Suprapubic skin (tissue), 4 donors: ENCODE measurements around the gene OR9A2. TPM values are rescaled to one million over a fixed set of nuclear protein-coding genes. Genes with fewer than 3 reads are reported as not detected.
A peak's percentile ranks its signal among the peaks of the same experiment; 100 is the strongest.

Source experiments
- DNase-seq, 2 donors: peaks; one replicate each; pipeline ENCODE4 v3.0.0-alpha.2; 2019; ENCODE audit warnings: low spot score in 2 of 2
- H3K27ac ChIP-seq: fragments of 200-600 bp; sonication (generic); one replicate; pipeline ENCODE4 v1.5.1; 2019
- H3K27me3 ChIP-seq: fragments of 200-600 bp; sonication (generic); one replicate; pipeline ENCODE4 v1.5.1; 2019
- H3K36me3 ChIP-seq: fragments of 200-600 bp; sonication (generic); one replicate; pipeline ENCODE4 v1.5.1; 2019
- H3K4me1 ChIP-seq: fragments of 200-600 bp; sonication (generic); one replicate; pipeline ENCODE4 v1.5.1; 2019
- H3K4me3 ChIP-seq: fragments of 200-600 bp; sonication (generic); one replicate; pipeline ENCODE4 v1.5.1; 2019; ENCODE audit warnings: mild to moderate bottlenecking
- H3K9me3 ChIP-seq: fragments of 200-600 bp; sonication (generic); one replicate; pipeline ENCODE4 v1.5.1; 2019
- EP300 ChIP-seq: sonication (generic); formaldehyde crosslinking; IDR thresholded peaks from one replicate; pipeline ENCODE4 v1.6.1; 2017; ENCODE audit warnings: antibody characterized with exemption
- POLR2A ChIP-seq, 2 donors: fragments of 450-650 bp; IDR thresholded peaks; one replicate each; pipeline ENCODE4 v1.6.1; 2017; ENCODE audit warnings: antibody characterized with exemption in 2 of 2, mild to moderate bottlenecking in 2 of 2, moderate library complexity in 2 of 2
- POLR2AphosphoS5 ChIP-seq, 3 donors: sonication (generic); formaldehyde crosslinking; IDR thresholded peaks; one replicate each; pipeline ENCODE4 v1.6.1; 2017; ENCODE audit warnings: antibody characterized with exemption in 3 of 3
- WGBS: methylation state at CpG from one replicate; pipeline ENCODE4 v1.1.5; 2018; 5-methylcytosine and 5-hydroxymethylcytosine counted together
- total RNA-seq, 4 donors: library from RNA; depleted of rRNA; stranded (reverse); fragments of >200 nt; gene quantifications; one replicate each; pipeline ENCODE4 v1.1.0, GENCODE V29; 2016
- TF ChIP-seq, protein P1 (sequence below), 2 donors: fragments of 200-600 bp in 1 of 2; fragments of 450-650 bp in 1 of 2; sonication (generic) in 1 of 2; IDR thresholded peaks; one replicate each; pipeline ENCODE4 v1.5.1; 2016 to 2019; ENCODE audit warnings: antibody characterized with exemption in 2 of 2, mild to moderate bottlenecking in 1 of 2, moderate library complexity in 1 of 2

Gene OR9A2
- total RNA-seq, 4 donors from 2014 or later = 0.64 TPM; not detected in 3

DNA sequence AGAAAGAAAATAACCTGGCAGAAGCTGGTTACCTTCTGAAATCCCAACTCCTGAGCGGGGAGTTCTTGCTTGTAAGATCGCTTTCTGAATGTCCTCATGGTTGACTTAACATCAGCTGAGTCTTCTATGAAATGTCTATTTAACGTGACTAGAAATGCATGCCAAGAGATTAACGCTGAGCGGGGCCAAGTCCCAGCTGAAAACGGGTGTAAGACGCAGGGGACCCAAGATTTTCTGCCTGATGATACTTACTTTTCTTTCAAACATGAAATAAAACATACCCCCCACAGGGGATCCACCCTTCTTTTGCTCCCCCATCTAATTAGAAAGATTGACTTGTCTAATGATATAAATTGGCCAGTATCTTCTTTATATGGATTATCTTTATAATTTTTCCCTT is 14.9 kb downstream of the OR9A2 start:
- H3K9me3 ChIP-seq = no peaks in the 10 kb centered on the region
- H3K4me3 ChIP-seq = no peak overlapping the region
- TF ChIP-seq POLR2AphosphoS5 (IDR thresholded peaks at IDR 0.05) (no peak), EP300 (no peak), POLR2A (IDR thresholded peaks at IDR 0.05) (no peak)
- TF ChIP-seq, protein P1, sequence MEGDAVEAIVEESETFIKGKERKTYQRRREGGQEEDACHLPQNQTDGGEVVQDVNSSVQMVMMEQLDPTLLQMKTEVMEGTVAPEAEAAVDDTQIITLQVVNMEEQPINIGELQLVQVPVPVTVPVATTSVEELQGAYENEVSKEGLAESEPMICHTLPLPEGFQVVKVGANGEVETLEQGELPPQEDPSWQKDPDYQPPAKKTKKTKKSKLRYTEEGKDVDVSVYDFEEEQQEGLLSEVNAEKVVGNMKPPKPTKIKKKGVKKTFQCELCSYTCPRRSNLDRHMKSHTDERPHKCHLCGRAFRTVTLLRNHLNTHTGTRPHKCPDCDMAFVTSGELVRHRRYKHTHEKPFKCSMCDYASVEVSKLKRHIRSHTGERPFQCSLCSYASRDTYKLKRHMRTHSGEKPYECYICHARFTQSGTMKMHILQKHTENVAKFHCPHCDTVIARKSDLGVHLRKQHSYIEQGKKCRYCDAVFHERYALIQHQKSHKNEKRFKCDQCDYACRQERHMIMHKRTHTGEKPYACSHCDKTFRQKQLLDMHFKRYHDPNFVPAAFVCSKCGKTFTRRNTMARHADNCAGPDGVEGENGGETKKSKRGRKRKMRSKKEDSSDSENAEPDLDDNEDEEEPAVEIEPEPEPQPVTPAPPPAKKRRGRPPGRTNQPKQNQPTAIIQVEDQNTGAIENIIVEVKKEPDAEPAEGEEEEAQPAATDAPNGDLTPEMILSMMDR (IDR thresholded peaks at IDR 0.05) = no peak
- H3K36me3 ChIP-seq = no peaks in the 10 kb centered on the region
- DNase-seq = no peak
- H3K4me1 ChIP-seq = peaks cover 16% of the 10 kb centered on the region
- no peaks in the 10 kb centered on the region for H3K27me3 ChIP-seq
- 89% methylated on average over 7 of the region's 7 CpGs for WGBS
- no peak overlapping the region for H3K27ac ChIP-seq

DNA sequence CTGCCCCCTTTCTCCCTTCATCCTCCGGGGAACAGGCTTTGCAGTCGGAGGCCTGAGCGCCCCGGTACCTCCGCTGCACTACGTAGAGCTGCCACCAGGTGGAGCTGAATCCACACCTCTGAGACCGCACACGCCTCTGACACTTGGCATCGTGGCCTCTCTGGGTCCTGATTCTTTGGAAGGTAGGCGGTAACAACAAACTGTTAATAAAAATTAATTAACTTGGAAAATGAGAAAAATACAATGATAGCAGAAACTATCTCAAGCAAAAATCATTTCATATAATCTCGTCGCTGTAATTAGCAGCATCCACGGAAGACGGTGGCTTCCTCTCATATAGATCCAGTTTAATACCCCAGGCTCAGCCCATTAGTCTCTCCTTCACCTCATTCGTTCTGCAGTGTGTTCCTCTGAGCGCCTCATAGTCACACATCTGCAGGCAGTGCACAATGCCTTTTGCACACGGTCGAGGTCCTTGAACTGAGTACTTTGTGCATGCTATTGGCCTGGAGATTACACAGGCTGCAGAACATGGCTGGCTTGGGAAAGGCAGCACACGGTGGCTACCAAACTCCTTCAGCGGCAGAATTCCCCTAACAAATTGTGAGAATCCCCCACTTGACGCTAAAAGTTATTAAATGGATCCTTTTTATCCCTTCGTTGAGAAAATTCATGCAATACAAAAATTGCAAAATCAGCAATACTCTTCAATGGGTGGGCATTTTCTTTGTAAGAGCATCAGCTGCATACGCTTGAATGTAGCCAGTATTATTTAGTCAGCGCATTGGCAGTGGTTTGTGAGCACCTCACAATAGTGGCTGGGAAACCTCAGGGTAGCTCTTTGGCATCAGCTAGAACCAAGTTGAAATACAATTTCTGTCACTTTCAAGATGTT is 18.7 kb downstream of the OR9A2 start:
- no peak for TF ChIP-seq POLR2A (IDR thresholded peaks at IDR 0.05)
- TF ChIP-seq, protein P1 (IDR thresholded peaks at IDR 0.05) = peak; percentile 92
- WGBS = 44% methylated on average over 24 of the region's 24 CpGs
- DNase-seq = peak; percentile 80 to 88

DNA sequence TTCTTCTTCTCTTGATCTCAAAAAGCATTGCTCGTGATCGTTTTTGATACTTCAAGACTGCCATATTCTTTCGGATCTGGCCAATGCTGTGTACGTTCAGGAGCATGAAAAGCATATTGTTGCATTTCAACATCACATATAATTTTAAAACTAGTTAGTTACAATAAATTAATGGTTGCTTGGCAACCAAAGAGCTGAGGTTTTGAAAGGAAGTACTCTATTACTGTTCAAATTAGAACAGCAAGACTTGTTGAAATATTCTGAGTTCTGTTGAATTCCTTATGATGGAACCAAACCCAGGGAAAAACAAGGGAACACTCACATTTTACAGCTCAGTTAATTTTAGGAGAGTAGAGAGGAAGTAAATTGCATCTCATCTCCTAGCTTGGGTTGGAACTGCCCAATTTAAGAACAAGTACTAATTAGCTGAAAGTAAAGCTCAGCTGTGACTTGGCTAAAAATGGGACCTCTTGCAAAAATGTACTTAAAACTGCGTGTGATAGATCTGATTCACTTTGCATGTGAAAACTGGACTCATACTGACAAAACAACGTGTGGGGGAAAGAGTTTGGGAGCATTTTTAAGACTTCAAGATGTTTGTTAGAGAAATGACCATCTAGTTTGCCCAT is 21.2 kb downstream of the OR9A2 start:
- DNase-seq = no peak
- no peaks in the 10 kb centered on the region for H3K9me3 ChIP-seq
- no peak overlapping the region for H3K4me3 ChIP-seq
- H3K27ac ChIP-seq = no peak overlapping the region
- 64% methylated on average over 6 of the region's 6 CpGs for WGBS
- H3K4me1 ChIP-seq = peaks cover 12% of the 10 kb centered on the region
- TF ChIP-seq, protein P1 (IDR thresholded peaks at IDR 0.05) = no peak
- TF ChIP-seq EP300 = no peak
- TF ChIP-seq POLR2AphosphoS5 (IDR thresholded peaks at IDR 0.05) = no peak
- TF ChIP-seq POLR2A (IDR thresholded peaks at IDR 0.05) = no peak
- H3K27me3 ChIP-seq = no peaks in the 10 kb centered on the region
- H3K36me3 ChIP-seq = no peaks in the 10 kb centered on the region

More for the DNA sequence above, 18.7 kb downstream of the OR9A2 start:
- peaks cover 5% of the 10 kb centered on the region for H3K4me1 ChIP-seq
- H3K27me3 ChIP-seq = no peaks in the 10 kb centered on the region
- H3K27ac ChIP-seq = no peak overlapping the region
- H3K9me3 ChIP-seq = no peaks in the 10 kb centered on the region
- no peaks in the 10 kb centered on the region for H3K36me3 ChIP-seq
- no peak overlapping the region for H3K4me3 ChIP-seq

DNA sequence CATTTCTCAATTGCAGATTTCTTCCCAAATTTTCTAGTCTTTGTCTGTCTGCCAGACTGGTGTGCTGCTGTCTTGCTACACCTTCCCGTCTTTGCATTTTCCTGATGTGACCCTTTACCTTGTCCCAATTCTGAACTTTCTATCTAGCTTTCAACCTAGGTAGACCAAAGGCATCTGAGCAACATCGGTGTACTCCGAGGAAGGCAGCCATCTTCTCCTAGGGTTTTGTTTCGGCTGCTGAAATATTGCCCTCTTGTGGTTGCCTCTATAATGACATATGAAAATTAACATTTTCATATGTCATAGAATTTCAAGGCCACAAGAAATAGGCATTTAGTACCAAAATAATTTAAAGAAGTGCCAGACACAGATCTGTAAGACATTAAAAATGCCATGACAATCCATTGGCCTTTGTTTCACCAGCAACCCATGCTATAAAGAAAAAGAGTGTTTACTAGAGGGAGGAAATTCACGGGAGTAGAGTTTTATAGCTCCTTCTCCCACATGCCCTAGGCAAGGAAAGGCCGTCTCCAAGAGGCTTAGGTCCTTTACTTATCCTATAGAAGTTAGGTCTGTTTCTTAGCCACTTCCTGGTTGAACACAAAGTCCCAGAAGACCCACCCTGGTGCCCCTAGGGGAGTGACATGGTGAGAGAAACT is 23.4 kb downstream of the OR9A2 start:
- H3K4me3 ChIP-seq = peak overlapping the region; percentile 27
- WGBS = 24% methylated on average over 6 of the region's 6 CpGs
- peaks cover 12% of the 10 kb centered on the region for H3K4me1 ChIP-seq
- no peak for TF ChIP-seq EP300
- TF ChIP-seq, protein P1 (IDR thresholded peaks at IDR 0.05) = peak; percentile 71 to 73
- H3K27me3 ChIP-seq = no peaks in the 10 kb centered on the region
- H3K9me3 ChIP-seq = no peaks in the 10 kb centered on the region
- H3K36me3 ChIP-seq = no peaks in the 10 kb centered on the region
- no peak overlapping the region for H3K27ac ChIP-seq
- no peak for DNase-seq

DNA sequence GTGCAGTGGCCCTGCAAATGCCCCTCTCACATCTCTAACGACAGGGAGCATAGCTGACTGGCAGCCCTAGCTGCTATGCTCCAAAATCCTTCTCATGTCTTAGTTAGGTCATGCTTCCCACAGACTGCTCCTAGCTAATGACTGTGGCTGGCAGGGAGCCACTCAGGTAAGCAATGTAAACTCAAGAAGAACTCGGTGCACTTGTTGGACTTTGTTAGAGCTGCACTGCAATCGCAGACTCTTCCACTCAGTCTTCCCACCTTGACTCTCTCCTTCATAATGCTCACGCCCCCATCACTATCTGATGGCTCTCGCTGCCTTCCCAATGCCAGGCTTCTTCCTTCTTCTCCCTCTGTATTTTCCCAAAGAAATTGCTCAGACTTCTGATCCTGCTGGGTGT is 24.0 kb downstream of the OR9A2 start:
- 75% methylated on average over 5 of the region's 5 CpGs for WGBS
- peak overlapping the region; percentile 27 for H3K4me3 ChIP-seq
- TF ChIP-seq POLR2AphosphoS5 (IDR thresholded peaks at IDR 0.05) (no peak), POLR2A (IDR thresholded peaks at IDR 0.05) (no peak), EP300 (no peak)
- TF ChIP-seq, protein P1 (IDR thresholded peaks at IDR 0.05) = no peak
- no peaks in the 10 kb centered on the region for H3K36me3 ChIP-seq
- no peak for DNase-seq
- H3K27me3 ChIP-seq = no peaks in the 10 kb centered on the region
- no peak overlapping the region for H3K27ac ChIP-seq
- peaks cover 12% of the 10 kb centered on the region for H3K4me1 ChIP-seq
- H3K9me3 ChIP-seq = no peaks in the 10 kb centered on the region
